AG09319 (cell line): ENCODE measurements around the gene SHROOM3.

Experiments
- DNase-seq: peaks from one replicate; pipeline ENCODE4 v3.0.0-alpha.2; 2010; ENCODE audit warnings: low read depth; ENCODE audit errors: extremely low read depth
- TF ChIP-seq, protein P1 (sequence below): IDR thresholded peaks from 2 replicates; pipeline ENCODE4 v1.5.1; 2011; ENCODE audit warnings: low read depth, mild to moderate bottlenecking, inconsistent platforms, low read length, moderate library complexity

The SHROOM3 gene

DNA sequence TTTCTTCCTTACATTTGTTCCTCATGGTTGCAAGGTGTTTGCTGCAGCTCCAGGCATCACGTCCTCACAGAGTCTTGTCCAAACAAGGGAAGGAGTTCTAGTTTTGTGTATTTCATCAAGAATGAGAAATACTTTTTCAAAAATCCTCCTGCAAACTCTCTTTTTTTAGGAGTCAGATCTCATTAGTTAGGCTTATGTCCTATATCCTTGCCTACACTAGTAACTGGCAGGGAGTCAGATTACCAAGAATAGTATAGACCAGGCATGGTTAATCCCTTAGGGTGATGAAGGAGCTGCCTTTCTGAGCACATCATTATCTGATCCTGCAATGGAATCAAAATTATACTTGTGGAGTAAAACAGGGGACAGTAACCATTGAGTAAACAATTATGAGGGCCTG, 160.4 kb downstream of the SHROOM3 start:
- TF ChIP-seq, protein P1, sequence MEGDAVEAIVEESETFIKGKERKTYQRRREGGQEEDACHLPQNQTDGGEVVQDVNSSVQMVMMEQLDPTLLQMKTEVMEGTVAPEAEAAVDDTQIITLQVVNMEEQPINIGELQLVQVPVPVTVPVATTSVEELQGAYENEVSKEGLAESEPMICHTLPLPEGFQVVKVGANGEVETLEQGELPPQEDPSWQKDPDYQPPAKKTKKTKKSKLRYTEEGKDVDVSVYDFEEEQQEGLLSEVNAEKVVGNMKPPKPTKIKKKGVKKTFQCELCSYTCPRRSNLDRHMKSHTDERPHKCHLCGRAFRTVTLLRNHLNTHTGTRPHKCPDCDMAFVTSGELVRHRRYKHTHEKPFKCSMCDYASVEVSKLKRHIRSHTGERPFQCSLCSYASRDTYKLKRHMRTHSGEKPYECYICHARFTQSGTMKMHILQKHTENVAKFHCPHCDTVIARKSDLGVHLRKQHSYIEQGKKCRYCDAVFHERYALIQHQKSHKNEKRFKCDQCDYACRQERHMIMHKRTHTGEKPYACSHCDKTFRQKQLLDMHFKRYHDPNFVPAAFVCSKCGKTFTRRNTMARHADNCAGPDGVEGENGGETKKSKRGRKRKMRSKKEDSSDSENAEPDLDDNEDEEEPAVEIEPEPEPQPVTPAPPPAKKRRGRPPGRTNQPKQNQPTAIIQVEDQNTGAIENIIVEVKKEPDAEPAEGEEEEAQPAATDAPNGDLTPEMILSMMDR: no peak
- DNase-seq: no peak

DNA sequence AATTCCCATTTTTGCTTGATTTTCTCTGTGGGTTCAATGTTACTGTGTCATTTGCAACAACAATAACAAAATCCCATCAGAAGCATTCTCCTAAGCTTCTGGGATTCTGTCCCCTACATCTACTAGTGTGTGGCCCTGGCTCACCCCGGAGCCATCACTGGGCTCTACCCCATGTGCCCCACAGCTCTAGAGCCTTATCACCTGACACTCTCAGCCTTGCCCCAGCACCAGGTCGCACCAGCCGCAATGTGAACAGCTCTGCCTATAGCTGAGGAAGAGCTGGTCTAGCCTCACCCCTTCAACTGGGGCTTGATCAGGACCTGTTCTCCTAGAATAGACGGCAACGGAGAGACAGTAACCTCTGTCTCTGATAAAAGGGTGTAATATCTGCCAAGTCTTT, 161.7 kb downstream of the SHROOM3 start:
- TF ChIP-seq, protein P1: no peak
- no peak for DNase-seq

DNA sequence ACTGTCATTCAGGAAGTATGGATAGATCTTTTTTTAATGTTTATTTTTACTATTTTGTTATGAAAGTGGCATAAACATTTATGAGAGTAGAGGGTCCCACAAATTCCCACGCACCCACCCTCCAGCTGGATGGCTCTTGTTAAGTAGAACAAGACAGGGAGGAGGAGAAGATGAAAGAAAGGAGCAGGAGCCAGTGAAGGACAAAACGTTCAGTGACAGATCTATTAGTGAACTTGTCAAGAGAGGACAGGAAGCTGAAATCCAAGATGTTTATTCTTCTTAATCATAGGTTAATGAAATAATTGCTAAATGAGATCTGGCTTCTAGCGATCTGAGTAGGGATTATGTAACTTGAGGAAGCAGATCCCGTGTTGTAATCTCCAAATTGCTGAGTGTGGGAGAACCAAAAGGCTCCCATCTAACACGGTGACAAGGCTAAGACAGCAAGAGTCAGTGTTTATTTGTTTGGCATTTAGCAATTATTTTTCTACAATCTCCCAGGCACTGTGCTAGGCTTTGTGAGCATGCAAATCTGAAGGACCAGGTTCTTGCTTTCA, 162.5 kb downstream of the SHROOM3 start:
- TF ChIP-seq, protein P1: no peak
- DNase-seq: no peak

DNA sequence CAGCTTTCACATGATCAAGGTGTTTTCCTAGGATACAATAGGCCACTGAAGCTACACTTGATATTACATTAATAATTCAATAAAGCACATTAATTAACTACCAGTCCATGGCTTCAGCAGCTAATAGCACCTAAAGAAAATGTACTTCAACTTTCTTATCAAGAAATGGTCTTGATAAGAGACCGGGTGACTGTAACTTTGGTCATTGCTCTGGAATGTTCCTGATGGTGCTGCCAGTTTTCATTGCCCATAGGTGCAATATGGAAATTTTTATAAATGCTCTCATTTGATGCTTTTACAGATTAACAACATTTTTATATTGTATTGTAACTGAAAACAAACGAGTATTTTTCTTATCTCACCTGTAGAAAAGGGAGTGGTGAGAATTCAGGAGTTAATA, 165.4 kb downstream of the SHROOM3 start:
- TF ChIP-seq, protein P1: no peak
- no peak for DNase-seq

DNA sequence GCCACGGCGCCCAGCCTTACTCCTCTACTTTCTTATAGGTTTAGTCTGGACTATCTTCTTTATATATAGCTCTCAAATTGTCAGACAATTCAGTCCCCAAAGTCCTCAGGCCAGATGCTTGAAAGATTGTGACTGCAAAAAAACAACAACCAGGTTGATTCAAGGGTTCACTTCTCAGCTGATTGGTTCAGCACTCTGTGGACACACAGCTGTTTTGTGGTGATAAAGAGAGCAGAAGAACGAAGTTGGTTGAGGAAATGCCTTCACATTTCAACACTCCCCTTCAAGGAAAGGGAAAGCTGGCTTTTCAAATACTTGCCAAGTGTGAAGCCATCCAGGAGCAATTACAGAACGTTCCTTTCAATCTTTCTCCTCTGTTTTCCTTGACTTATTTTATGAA, 166.8 kb downstream of the SHROOM3 start:
- no peak for DNase-seq
- TF ChIP-seq, protein P1: no peak

DNA sequence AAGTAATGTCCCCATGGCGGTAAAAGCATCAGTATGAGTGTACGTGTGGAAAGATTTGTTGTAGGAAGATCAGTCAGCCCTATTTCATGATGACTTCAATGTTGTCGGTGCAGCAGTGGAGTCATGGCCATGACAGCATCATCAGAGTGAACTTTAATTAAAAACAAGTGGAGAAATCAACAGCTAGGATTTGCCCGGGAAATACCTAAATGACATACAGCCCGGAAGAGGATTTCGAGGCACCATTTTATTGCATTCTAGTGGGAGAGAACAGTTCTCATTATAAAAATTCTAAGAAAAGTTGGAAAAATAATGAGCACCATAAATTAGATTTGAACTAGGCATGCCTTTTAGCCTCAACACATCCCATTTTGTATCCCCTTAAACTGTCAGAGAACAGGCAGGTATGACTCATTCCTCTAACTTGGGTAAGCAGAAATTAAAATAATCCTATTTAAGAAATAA, 170.1 kb downstream of the SHROOM3 start:
- TF ChIP-seq, protein P1: no peak
- DNase-seq: no peak

DNA sequence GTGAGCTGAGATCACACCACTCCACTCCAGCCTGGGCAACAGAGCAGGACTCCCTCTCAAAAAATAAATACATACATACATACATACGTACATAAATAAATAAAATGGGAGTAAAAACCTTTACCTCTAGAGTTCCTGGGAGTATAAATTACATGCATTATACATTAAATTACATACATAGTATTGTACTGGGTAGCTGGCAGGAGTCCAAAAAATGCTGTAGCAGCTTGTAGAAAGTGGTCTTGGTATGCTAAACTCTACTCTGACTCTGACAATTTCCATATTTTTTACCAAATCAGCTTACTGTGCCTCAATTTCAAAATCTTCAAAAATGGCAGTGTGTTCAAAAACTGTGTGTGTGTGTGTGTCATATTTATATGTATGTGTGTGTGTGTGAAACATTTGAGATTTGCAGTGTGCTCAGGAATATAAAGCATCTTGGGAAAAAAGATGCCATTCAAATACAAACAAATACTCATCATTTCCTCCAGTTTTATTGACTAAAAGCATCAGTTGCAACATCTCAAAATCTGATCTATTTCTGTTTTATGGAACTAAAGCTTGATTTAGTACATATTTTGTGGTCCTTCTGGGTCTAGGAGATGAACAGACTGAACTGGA, 171.7 kb downstream of the SHROOM3 start:
- no peak for DNase-seq
- TF ChIP-seq, protein P1: no peak
